H1 (cell line): ENCODE data around the gene LRRC43.

Experiments
- BACH1 ChIP-seq: IDR thresholded peaks from 2 replicates; pipeline ENCODE4 v1.6.1; 2012; ENCODE audit warnings: low read length, improper control_type of control experiment
- EP300 ChIP-seq, 2 experiments: IDR thresholded peaks; 1 replicate in 1 of 2; 2 replicates in 1 of 2; pipeline ENCODE4 v1.6.1; 2011 to 2012; ENCODE audit warnings: low read depth in 2 of 2, low read length in 2 of 2, mild to moderate bottlenecking in 2 of 2, borderline replicate concordance in 1 of 2, inconsistent platforms in 1 of 2, moderate library complexity in 1 of 2
- EZH2 ChIP-seq: fragments of 200-600 bp; sonication (generic); IDR thresholded peaks from 2 replicates; pipeline ENCODE4 v1.7.1; 2012; ENCODE audit warnings: low read depth, mild to moderate bottlenecking, moderate library complexity, low read length, inconsistent platforms; ENCODE audit not compliant: severe bottlenecking
- JUN ChIP-seq: IDR thresholded peaks from 2 replicates; pipeline ENCODE4 v1.6.1; 2011; ENCODE audit warnings: low read depth, mild to moderate bottlenecking, improper control_type of control experiment, low read length
- JUND ChIP-seq: IDR thresholded peaks from 2 replicates; pipeline ENCODE4 v1.6.1; 2011; ENCODE audit warnings: mild to moderate bottlenecking, improper control_type of control experiment, low read length
- POLR2A ChIP-seq, 2 experiments: IDR thresholded peaks; 1 replicate in 1 of 2; 2 replicates in 1 of 2; pipeline ENCODE4 v1.6.1; 2011; ENCODE audit warnings: low read depth in 2 of 2, low read length in 2 of 2, mild to moderate bottlenecking in 2 of 2; ENCODE audit errors: control extremely low read depth in 1 of 2
- RBBP5 ChIP-seq: IDR thresholded peaks from 2 replicates; pipeline ENCODE4 v1.7.1; 2012; ENCODE audit warnings: low read depth, mild to moderate bottlenecking, inconsistent platforms, low read length, moderate library complexity, borderline replicate concordance
- RFX5 ChIP-seq: IDR thresholded peaks from 2 replicates; pipeline ENCODE4 v1.6.1; 2011; ENCODE audit warnings: low read depth, low read length, improper control_type of control experiment, borderline replicate concordance
- YY1 ChIP-seq: IDR thresholded peaks from 2 replicates; pipeline ENCODE4 v1.6.1; 2011; ENCODE audit warnings: low read depth, mild to moderate bottlenecking, low read length
- ZNF274 ChIP-seq: IDR thresholded peaks from 2 replicates; pipeline ENCODE4 v1.7.0; 2012; ENCODE audit warnings: low read length, borderline replicate concordance; ENCODE audit errors: extremely low read depth
- TF ChIP-seq, protein P1 (sequence below): IDR thresholded peaks from 2 replicates; pipeline ENCODE4 v1.6.1; 2012; ENCODE audit warnings: inconsistent platforms
- TF ChIP-seq, protein P2 (sequence below), 3 experiments: IDR thresholded peaks; 1 replicate in 2 of 3; 2 replicates in 1 of 3; pipeline versions ENCODE4 v1.5.1 to v1.6.1; 2011; ENCODE audit warnings: low read length in 3 of 3, mild to moderate bottlenecking in 3 of 3, inconsistent platforms in 2 of 3, low read depth in 1 of 3, moderate library complexity in 1 of 3; ENCODE audit not compliant: insufficient read depth in 1 of 3; ENCODE audit errors: control extremely low read depth in 1 of 3
- TF ChIP-seq, protein P3 (sequence below): IDR thresholded peaks from 2 replicates; pipeline ENCODE4 v1.6.1; 2011; ENCODE audit warnings: low read depth, mild to moderate bottlenecking, low read length; ENCODE audit not compliant: insufficient read depth

DNA sequence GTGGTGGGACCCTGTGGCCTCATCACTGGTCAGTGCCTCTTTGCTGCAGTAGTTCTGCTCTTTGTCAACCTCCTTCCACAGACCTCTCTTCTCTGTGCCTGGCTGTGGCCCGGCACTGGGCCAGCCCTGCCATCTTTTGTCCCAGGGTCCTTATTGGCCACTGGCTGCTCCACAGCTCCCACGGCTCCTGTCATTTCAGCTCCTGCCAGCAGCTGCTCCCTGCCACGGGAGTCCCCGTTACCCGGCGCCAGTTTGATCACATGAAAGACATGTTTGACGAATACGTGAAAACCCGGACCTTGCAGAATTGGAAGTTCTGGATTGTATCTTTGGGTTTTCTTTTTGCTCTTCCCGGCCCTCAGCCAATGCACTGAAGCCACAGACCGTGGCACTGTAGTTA lies 44.3 kb upstream of the LRRC43 start:
- no peak for TF ChIP-seq EZH2
- TF ChIP-seq, protein P1, sequence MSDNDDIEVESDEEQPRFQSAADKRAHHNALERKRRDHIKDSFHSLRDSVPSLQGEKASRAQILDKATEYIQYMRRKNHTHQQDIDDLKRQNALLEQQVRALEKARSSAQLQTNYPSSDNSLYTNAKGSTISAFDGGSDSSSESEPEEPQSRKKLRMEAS, result no peak
- no peak for TF ChIP-seq JUND
- TF ChIP-seq, protein P2, sequence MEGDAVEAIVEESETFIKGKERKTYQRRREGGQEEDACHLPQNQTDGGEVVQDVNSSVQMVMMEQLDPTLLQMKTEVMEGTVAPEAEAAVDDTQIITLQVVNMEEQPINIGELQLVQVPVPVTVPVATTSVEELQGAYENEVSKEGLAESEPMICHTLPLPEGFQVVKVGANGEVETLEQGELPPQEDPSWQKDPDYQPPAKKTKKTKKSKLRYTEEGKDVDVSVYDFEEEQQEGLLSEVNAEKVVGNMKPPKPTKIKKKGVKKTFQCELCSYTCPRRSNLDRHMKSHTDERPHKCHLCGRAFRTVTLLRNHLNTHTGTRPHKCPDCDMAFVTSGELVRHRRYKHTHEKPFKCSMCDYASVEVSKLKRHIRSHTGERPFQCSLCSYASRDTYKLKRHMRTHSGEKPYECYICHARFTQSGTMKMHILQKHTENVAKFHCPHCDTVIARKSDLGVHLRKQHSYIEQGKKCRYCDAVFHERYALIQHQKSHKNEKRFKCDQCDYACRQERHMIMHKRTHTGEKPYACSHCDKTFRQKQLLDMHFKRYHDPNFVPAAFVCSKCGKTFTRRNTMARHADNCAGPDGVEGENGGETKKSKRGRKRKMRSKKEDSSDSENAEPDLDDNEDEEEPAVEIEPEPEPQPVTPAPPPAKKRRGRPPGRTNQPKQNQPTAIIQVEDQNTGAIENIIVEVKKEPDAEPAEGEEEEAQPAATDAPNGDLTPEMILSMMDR (IDR thresholded peaks at IDR 0.05; ENCODE audit: control extremely low read depth in 1 of 3, insufficient read depth in 1 of 3, low read depth in 1 of 3, low read length in 3 of 3), result no peak
- TF ChIP-seq RFX5, result no peak
- no peak for TF ChIP-seq EP300 (IDR thresholded peaks at IDR 0.05; ENCODE audit: borderline replicate concordance in 1 of 2, low read depth in 2 of 2, low read length in 2 of 2)
- no peak for TF ChIP-seq YY1
- TF ChIP-seq POLR2A (IDR thresholded peaks at IDR 0.05; ENCODE audit: control extremely low read depth in 1 of 2, low read depth in 2 of 2, low read length in 2 of 2), result no peak
- no peak for TF ChIP-seq BACH1
- TF ChIP-seq ZNF274, result no peak
- no peak for TF ChIP-seq RBBP5
- no peak for TF ChIP-seq JUN
- TF ChIP-seq, protein P3, sequence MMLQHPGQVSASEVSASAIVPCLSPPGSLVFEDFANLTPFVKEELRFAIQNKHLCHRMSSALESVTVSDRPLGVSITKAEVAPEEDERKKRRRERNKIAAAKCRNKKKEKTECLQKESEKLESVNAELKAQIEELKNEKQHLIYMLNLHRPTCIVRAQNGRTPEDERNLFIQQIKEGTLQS, result no peak
